ENCODE data around the gene CSRNP2.

GRCh38 chr12:51090705-51091229 lies 7.4 kb upstream of the CSRNP2 start:
- TF ChIP-seq EZH2 (IDR thresholded peaks at IDR 0.05; ENCODE audit: low read length, unreplicated experiment): no peak
- no peak for TF ChIP-seq CTCF (conservative IDR thresholded peaks at IDR 0.05; ENCODE audit: low read depth, low read length)
- no peak for TF ChIP-seq EZH2phosphoT487 (IDR thresholded peaks at IDR 0.05; ENCODE audit: borderline replicate concordance, low read length)

Data from PC-3 (cell line).